ENCODE data around the gene TOR2A. TPM values are rescaled to one million over a fixed set of nuclear protein-coding genes. Genes with fewer than 3 reads are reported as not detected.

TOR2A gene
- polyA plus RNA-seq, 1 donor (not counting 4 experiments of a cell fraction or from before 2014, with no cell fraction given), result 2.3 TPM

DNA sequence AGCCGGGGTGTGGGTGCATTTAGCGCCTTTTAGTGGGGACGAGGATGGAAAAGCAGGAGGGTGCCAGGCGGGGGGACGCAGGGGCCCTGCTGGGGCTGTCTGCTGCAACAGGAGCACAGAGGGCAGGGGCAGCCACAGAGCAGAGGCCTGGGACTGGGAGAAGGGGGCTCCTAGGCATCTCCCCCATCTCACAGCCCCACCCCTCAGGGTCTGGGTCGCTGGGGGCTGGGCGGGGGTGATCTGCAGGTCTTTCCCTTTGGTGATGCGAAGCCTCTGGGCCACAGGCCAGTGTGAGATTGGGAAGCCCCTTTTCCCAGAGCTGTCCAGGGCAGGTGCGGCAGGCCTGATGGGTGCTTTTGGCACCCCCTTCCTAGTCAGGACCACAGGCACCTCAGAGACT lies 4.8 kb downstream of the TOR2A start:
- Histone ChIP-seq H3K4me1 (ENCODE audit: control insufficient read depth, extremely low read depth, insufficient read depth, low read length) (peaks cover 7% of the 10 kb centered on the region), H3K4me2 (ENCODE audit: control insufficient read depth, extremely low read depth, insufficient read depth, low read depth, low read length) (no peak overlapping the region), H3K27ac (ENCODE audit: control insufficient read depth, insufficient read depth, low read length) (no peak overlapping the region), H3K9ac (ENCODE audit: control insufficient read depth, extremely low read depth, insufficient read depth, low read length) (no peak overlapping the region), H3K27me3 (ENCODE audit: control insufficient read depth, extremely low read depth, insufficient read depth, low read length) (no peaks in the 10 kb centered on the region), H3K79me2 (ENCODE audit: control insufficient read depth, insufficient read depth, low read length) (no peaks in the 10 kb centered on the region), H3K36me3 (ENCODE audit: control insufficient read depth in 2 of 2, extremely low read depth in 1 of 2, insufficient read depth in 2 of 2, low read length in 2 of 2) (peaks cover 0 to 3% of the 10 kb centered on the region in 2 experiments), H2AFZ (ENCODE audit: control insufficient read depth, low read length) (no peak overlapping the region), H3K4me3 (ENCODE audit: control insufficient read depth in 2 of 3, extremely low read depth in 1 of 3, insufficient read depth in 2 of 3, low read depth in 1 of 3, low read length in 3 of 3) (no peak overlapping the region), H4K20me1 (ENCODE audit: control insufficient read depth, extremely low read depth, insufficient read depth, low read length) (no peaks in the 10 kb centered on the region), H3K9me1 (ENCODE audit: control insufficient read depth, extremely low read depth, insufficient read depth, low read length) (no peaks in the 10 kb centered on the region), H3K9me3 (ENCODE audit: control insufficient read depth, low read depth, low read length) (no peaks in the 10 kb centered on the region)
- dilution Hi-C loops (cut with MboI; ENCODE audit: extremely low pct_ligation_motif_present, low sequenced_read_pairs), result no loop called here
- FAIRE-seq, result no peak
- DNase-seq (ENCODE audit: low read depth, low spot score), result no peak
- TF ChIP-seq EZH2 (IDR thresholded peaks at IDR 0.05; ENCODE audit: low read length), result no peak
- TF ChIP-seq, protein P1, sequence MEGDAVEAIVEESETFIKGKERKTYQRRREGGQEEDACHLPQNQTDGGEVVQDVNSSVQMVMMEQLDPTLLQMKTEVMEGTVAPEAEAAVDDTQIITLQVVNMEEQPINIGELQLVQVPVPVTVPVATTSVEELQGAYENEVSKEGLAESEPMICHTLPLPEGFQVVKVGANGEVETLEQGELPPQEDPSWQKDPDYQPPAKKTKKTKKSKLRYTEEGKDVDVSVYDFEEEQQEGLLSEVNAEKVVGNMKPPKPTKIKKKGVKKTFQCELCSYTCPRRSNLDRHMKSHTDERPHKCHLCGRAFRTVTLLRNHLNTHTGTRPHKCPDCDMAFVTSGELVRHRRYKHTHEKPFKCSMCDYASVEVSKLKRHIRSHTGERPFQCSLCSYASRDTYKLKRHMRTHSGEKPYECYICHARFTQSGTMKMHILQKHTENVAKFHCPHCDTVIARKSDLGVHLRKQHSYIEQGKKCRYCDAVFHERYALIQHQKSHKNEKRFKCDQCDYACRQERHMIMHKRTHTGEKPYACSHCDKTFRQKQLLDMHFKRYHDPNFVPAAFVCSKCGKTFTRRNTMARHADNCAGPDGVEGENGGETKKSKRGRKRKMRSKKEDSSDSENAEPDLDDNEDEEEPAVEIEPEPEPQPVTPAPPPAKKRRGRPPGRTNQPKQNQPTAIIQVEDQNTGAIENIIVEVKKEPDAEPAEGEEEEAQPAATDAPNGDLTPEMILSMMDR (optimal IDR thresholded peaks at IDR 0.05 in 1 of 3, IDR thresholded peaks at IDR 0.05 in 1 of 3, conservative IDR thresholded peaks at IDR 0.05 in 1 of 3; ENCODE audit: extremely low read depth in 1 of 3, insufficient read depth in 2 of 3, low read length in 3 of 3), result no peak

DNA sequence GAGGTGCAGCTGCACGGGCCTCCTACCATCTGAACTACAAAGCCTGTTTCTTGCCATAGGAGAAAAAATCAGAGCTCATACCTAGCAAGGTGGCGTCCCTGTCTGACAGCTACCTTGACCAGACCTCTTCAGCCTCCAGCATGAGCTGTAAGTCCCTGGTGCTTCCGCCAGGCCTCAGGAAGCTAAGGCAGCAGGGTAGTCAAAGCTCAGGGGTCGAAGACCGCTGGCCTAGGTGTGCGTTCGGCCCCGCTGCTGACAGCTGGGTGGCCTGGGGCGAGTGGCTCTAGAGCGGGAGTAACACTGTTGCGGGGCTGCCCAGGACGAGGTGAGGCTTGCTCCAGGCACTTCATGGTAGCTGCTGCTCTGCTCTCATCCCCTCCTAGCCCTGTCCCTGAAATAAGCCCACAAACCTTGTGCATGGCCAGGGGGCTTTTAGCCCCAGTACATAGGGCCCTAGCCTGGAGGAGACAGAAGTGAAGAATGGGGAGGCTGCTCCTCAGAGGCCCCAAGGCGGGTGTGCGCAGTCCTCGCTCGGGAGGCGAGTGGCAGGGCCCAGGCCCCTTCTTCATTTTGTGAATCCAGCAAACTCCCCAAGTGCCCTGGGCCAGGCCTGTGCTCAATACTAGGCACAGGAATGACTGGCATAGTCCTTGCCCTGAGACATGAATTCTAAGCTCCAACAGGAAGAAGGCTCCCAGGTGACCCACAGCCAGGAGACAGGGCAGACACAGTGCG lies 5.4 kb downstream of the TOR2A start:
- no peak for TF ChIP-seq EZH2 (IDR thresholded peaks at IDR 0.05; ENCODE audit: low read length)
- TF ChIP-seq, protein P1 (optimal IDR thresholded peaks at IDR 0.05 in 1 of 3, IDR thresholded peaks at IDR 0.05 in 1 of 3, conservative IDR thresholded peaks at IDR 0.05 in 1 of 3; ENCODE audit: extremely low read depth in 1 of 3, insufficient read depth in 2 of 3, low read length in 3 of 3), result no peak

More for the DNA sequence above, 5.4 kb downstream of the TOR2A start:
- H3K4me3 ChIP-seq (ENCODE audit: control insufficient read depth in 2 of 3, extremely low read depth in 1 of 3, insufficient read depth in 2 of 3, low read depth in 1 of 3, low read length in 3 of 3), result no peak overlapping the region
- no peaks in the 10 kb centered on the region for H4K20me1 ChIP-seq (ENCODE audit: control insufficient read depth, extremely low read depth, insufficient read depth, low read length)
- no peaks in the 10 kb centered on the region for H3K9me3 ChIP-seq (ENCODE audit: control insufficient read depth, low read depth, low read length)
- no peak overlapping the region for H3K27ac ChIP-seq (ENCODE audit: control insufficient read depth, insufficient read depth, low read length)
- H3K27me3 ChIP-seq (ENCODE audit: control insufficient read depth, extremely low read depth, insufficient read depth, low read length), result no peaks in the 10 kb centered on the region
- dilution Hi-C loops (cut with MboI; ENCODE audit: extremely low pct_ligation_motif_present, low sequenced_read_pairs), result no loop called here
- no peak for FAIRE-seq
- no peak for DNase-seq (ENCODE audit: low read depth, low spot score)
- no peak overlapping the region for H2AFZ ChIP-seq (ENCODE audit: control insufficient read depth, low read length)
- H3K9ac ChIP-seq (ENCODE audit: control insufficient read depth, extremely low read depth, insufficient read depth, low read length), result no peak overlapping the region
- H3K4me2 ChIP-seq (ENCODE audit: control insufficient read depth, extremely low read depth, insufficient read depth, low read depth, low read length), result no peak overlapping the region
- peaks cover 0 to 3% of the 10 kb centered on the region in 2 experiments for H3K36me3 ChIP-seq (ENCODE audit: control insufficient read depth in 2 of 2, extremely low read depth in 1 of 2, insufficient read depth in 2 of 2, low read length in 2 of 2)
- H3K9me1 ChIP-seq (ENCODE audit: control insufficient read depth, extremely low read depth, insufficient read depth, low read length), result no peaks in the 10 kb centered on the region
- peaks cover 7% of the 10 kb centered on the region for H3K4me1 ChIP-seq (ENCODE audit: control insufficient read depth, extremely low read depth, insufficient read depth, low read length)
- no peaks in the 10 kb centered on the region for H3K79me2 ChIP-seq (ENCODE audit: control insufficient read depth, insufficient read depth, low read length)
